WTC11 (cell line): Measurements from ENCODE around the gene SBNO2. TPM values are rescaled to one million over a fixed set of nuclear protein-coding genes. Genes with fewer than 3 reads are reported as not detected.
"Not testable (repeated sequence)": the region's sequence is repeated elsewhere in the genome, so short reads cannot be mapped to it uniquely, and the experiment has no call there.

Experiments
- ATAC-seq: fragments of 200-7000 bp; cut with Tn5 transposase; 2 replicates; pipeline ENCODE4 v1.10.0; 2021; ENCODE audit warnings: mild to moderate bottlenecking, moderate library complexity
- CTCF ChIA-PET: fragments of 300-600 bp; sonication (Branson Sonifier 250); formaldehyde crosslinking; loops from one replicate; lab custom pipeline; 2021; ENCODE audit warnings: antibody characterized with exemption; lab: Charles Lee
- POLR2A ChIA-PET: fragments of 350-600 bp; sonication (Branson Sonifier 250); formaldehyde crosslinking; loops from one replicate; lab custom pipeline; 2021; ENCODE audit warnings: antibody characterized with exemption; lab: Charles Lee
- DNase-seq: peaks from one replicate; pipeline ENCODE4 v3.0.0; 2021; ENCODE audit warnings: low spot score
- H3K27ac Mint-ChIP-seq: 2 replicates; pipeline ENCODE4 v1.8.0; 2021; ENCODE audit warnings: mixed read lengths
- H3K27me3 Mint-ChIP-seq: 2 replicates; pipeline ENCODE4 v1.8.0; 2021; ENCODE audit warnings: low read depth, mild to moderate bottlenecking, moderate library complexity, mixed read lengths
- H3K36me3 Mint-ChIP-seq: 2 replicates; pipeline ENCODE4 v1.8.0; 2021; ENCODE audit warnings: mixed read lengths
- H3K4me1 Mint-ChIP-seq: 2 replicates; pipeline ENCODE4 v1.8.0; 2022; ENCODE audit warnings: mixed read lengths
- H3K4me3 Mint-ChIP-seq: 2 replicates; pipeline ENCODE4 v1.8.0; 2021; ENCODE audit warnings: mild to moderate bottlenecking, moderate library complexity, mixed read lengths
- H3K9me3 Mint-ChIP-seq: 2 replicates; pipeline ENCODE4 v1.8.0; 2021; ENCODE audit warnings: mixed read lengths
- GTF2I ChIP-seq: fragments of 250-450 bp; sonication (Bioruptor Pico); conservative IDR thresholded peaks from 2 replicates; pipeline ENCODE4 v1.4.0; 2021; ENCODE audit warnings: mild to moderate bottlenecking
- JAZF1 ChIP-seq: fragments of 250-450 bp; sonication (Bioruptor Pico); IDR thresholded peaks from 2 replicates; pipeline ENCODE4 v1.9.0; 2021; ENCODE audit warnings: moderate library complexity, mild to moderate bottlenecking, inconsistent platforms
- KAT7 ChIP-seq: sonication (generic); formaldehyde crosslinking; IDR thresholded peaks from 2 replicates; pipeline ENCODE4 v1.8.1; 2023; ENCODE audit warnings: missing genetic modification reagents, mild to moderate bottlenecking, borderline replicate concordance
- MXD4 ChIP-seq: fragments of 250-450 bp; sonication (Bioruptor Pico); IDR thresholded peaks from 2 replicates; pipeline ENCODE4 v1.8.0; 2021; ENCODE audit warnings: mild to moderate bottlenecking, moderate library complexity, borderline replicate concordance
- NR2C2 ChIP-seq: sonication (generic); formaldehyde crosslinking; IDR thresholded peaks from 2 replicates; pipeline ENCODE4 v1.8.0; 2022; ENCODE audit warnings: mild to moderate bottlenecking, missing genetic modification reagents
- SOX15 ChIP-seq: fragments of 250-450 bp; sonication (Bioruptor Pico); IDR thresholded peaks from 2 replicates; pipeline ENCODE4 v1.9.0; 2021; ENCODE audit warnings: mild to moderate bottlenecking
- ZNF219 ChIP-seq: sonication (generic); formaldehyde crosslinking; IDR thresholded peaks from 2 replicates; pipeline ENCODE4 v1.8.0; 2023; ENCODE audit warnings: missing genetic modification reagents, mild to moderate bottlenecking, borderline replicate concordance
- total RNA-seq: library from RNA; stranded (reverse); gene quantifications from 3 replicates; pipeline ENCODE4 v1.2.3, GENCODE V29; 2021
- TF ChIP-seq, protein P1 (sequence below): sonication (generic); formaldehyde crosslinking; IDR thresholded peaks from 2 replicates; pipeline ENCODE4 v1.8.1; 2022; ENCODE audit warnings: low read depth, mild to moderate bottlenecking, moderate library complexity, missing genetic modification reagents, borderline replicate concordance
- TF ChIP-seq, protein P2 (sequence below): sonication (generic); formaldehyde crosslinking; IDR thresholded peaks from 2 replicates; pipeline ENCODE4 v1.8.0; 2022; ENCODE audit warnings: mild to moderate bottlenecking, missing genetic modification reagents
- TF ChIP-seq, protein P3 (sequence below): fragments of 250-450 bp; sonication (Bioruptor Pico); conservative IDR thresholded peaks from 2 replicates; pipeline ENCODE4 v1.9.0; 2021; ENCODE audit warnings: mild to moderate bottlenecking
- TF ChIP-seq, protein P4 (sequence below): fragments of 200-600 bp; IDR thresholded peaks from 2 replicates; pipeline ENCODE4 v1.8.0; 2022; ENCODE audit warnings: antibody characterized with exemption
- TF ChIP-seq, protein P5 (sequence below): sonication (generic); formaldehyde crosslinking; IDR thresholded peaks from 2 replicates; pipeline ENCODE4 v1.8.1; 2023; ENCODE audit warnings: mild to moderate bottlenecking, missing genetic modification reagents
- TF ChIP-seq, protein P6 (sequence below): sonication (generic); formaldehyde crosslinking; conservative IDR thresholded peaks from 2 replicates; pipeline ENCODE4 v1.8.1; 2022; ENCODE audit warnings: mild to moderate bottlenecking, missing genetic modification reagents

Gene SBNO2
- total RNA-seq, 1 experiment from 2014 or later, result 57.3 TPM

DNA sequence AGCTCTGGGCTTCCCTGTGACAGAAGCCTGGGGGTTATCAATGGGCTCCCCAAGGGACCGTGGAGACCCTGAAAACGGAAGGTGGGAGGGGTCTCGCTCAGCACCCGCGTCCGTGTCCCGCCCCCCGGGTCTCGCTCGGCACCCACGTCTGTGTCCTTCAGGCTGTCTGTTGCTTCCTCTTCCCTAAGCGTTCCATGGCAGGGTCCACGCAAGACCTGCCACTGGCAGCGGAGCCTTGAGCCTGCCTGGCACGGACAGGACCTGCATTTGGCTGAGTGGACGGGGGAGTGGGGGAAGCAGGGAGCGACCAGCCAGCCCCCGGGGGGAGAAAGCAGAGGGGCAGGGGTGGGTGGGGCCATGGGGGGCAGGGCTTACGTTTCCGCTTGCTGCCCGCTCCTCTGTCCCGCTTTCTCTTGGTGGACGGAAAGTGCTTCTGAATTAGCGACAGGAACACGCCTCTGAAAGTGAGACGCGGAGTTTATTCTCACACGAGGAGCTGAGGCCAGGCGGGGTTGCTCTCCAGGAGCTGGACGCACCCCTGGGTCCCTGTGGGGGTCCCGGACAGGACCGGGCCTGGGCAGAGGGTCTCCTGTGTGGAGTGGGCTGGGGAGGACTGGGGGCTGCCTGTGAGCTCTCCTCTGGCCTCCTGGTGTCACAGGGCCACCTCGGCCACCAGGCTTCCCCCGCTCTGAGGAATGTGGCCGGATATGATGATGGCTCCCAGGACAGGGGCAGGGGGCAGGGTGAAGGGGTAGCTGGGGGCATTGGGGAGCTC, 58.2 kb downstream of the SBNO2 start:
- H3K4me3 Mint-ChIP-seq, result no peak overlapping the region
- peaks cover 2% of the 10 kb centered on the region; the same call in 1 of the 2 replicates for H3K4me1 Mint-ChIP-seq
- no peaks in the 10 kb centered on the region for H3K27me3 Mint-ChIP-seq
- H3K36me3 Mint-ChIP-seq, result peaks cover under 1% of the 10 kb centered on the region
- DNase-seq (no peak), ATAC-seq (no peak)
- ChIA-PET POLR2A (no interaction called here), CTCF (no interaction called here)
- TF ChIP-seq, protein P1, sequence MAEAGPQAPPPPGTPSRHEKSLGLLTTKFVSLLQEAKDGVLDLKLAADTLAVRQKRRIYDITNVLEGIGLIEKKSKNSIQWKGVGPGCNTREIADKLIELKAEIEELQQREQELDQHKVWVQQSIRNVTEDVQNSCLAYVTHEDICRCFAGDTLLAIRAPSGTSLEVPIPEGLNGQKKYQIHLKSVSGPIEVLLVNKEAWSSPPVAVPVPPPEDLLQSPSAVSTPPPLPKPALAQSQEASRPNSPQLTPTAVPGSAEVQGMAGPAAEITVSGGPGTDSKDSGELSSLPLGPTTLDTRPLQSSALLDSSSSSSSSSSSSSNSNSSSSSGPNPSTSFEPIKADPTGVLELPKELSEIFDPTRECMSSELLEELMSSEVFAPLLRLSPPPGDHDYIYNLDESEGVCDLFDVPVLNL (CRISPR knock-in tag), result no peak
- H3K27ac Mint-ChIP-seq, result no peak overlapping the region
- H3K9me3 Mint-ChIP-seq, result no peaks in the 10 kb centered on the region

DNA sequence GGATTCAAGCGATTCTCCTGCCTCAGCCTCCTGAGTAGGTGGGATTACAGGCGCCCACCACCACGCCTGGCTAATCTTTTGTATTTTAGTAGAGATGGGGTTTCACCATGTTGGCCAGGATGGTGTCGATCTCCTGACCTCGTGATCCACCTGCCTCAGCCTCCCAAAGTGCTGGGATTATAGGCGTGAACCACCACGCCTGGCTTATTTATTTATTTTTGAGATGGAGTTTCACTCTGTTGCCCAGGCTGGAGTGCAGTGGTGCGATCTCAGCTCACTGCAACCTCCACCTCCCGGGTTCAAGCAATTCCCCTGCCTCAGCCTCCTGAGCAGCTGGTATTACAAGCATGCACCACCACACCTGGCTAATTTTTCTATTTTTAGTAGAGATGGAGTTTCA, 59.3 kb downstream of the SBNO2 start:
- H3K9me3 Mint-ChIP-seq, ATAC-seq, H3K36me3 Mint-ChIP-seq, H3K27me3 Mint-ChIP-seq, DNase-seq, H3K4me3 Mint-ChIP-seq, H3K27ac Mint-ChIP-seq, H3K4me1 Mint-ChIP-seq, POLR2A ChIA-PET: not testable (repeated sequence)
- CTCF ChIA-PET, result interaction anchor here (2.6 kb wide), 1 partner anchor 74 kb away, joined by 11 read pairs; the partner anchor contains the start of gene ABCA7

DNA sequence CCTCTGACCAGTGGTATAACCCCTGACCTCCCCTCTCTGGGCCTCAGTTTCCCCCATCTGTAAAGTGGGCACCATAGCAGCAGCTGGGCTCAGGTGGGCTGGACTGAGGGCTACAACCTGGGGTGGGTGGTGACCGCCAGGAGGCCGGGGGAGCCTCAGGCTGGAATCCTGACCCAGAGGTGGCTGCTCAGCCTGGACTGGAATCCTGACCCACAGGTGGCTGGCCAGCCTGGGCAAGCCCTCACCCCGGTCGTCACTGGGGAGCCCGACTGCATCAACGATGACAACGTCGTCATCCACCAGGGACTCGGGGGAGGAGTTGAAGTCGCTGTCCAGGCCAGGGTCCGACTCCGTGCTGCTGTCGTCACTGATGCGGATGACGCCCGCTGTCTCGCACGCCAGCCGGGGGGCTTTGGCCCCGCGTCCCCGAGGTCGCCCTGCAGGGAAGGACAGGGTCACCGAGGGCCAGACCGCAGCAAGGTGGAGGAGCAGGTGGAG, 60.0 kb downstream of the SBNO2 start:
- Mint-ChIP-seq H3K27ac (no peak overlapping the region), H3K36me3 (no peaks in the 10 kb centered on the region), H3K9me3 (no peaks in the 10 kb centered on the region), H3K27me3 (no peaks in the 10 kb centered on the region), H3K4me1 (peaks cover 2% of the 10 kb centered on the region; the same call in 1 of the 2 replicates), H3K4me3 (no peak overlapping the region)
- ChIA-PET POLR2A (interaction anchor here (1.0 to 1.1 kb wide), 2 partner anchors 124 to 155 kb away, joined by 3 to 4 read pairs; partner anchors contain the start of genes CBARP and CIRBP), CTCF (interaction anchor here (0.6 to 3.0 kb wide), 47 partner anchors 9 to 155 kb away, joined by 3 to 69 read pairs (median 8); partner anchors contain the start of genes ABCA7, ARHGAP45, ATP5F1D and CBARP)
- TF ChIP-seq KAT7 (CRISPR knock-in tag), result no peak
- TF ChIP-seq, protein P1 (CRISPR knock-in tag), result no peak
- TF ChIP-seq, protein P2, sequence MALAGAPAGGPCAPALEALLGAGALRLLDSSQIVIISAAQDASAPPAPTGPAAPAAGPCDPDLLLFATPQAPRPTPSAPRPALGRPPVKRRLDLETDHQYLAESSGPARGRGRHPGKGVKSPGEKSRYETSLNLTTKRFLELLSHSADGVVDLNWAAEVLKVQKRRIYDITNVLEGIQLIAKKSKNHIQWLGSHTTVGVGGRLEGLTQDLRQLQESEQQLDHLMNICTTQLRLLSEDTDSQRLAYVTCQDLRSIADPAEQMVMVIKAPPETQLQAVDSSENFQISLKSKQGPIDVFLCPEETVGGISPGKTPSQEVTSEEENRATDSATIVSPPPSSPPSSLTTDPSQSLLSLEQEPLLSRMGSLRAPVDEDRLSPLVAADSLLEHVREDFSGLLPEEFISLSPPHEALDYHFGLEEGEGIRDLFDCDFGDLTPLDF (CRISPR knock-in tag), result no peak
- no peak for TF ChIP-seq ZNF219 (CRISPR knock-in tag)
- TF ChIP-seq, protein P3, sequence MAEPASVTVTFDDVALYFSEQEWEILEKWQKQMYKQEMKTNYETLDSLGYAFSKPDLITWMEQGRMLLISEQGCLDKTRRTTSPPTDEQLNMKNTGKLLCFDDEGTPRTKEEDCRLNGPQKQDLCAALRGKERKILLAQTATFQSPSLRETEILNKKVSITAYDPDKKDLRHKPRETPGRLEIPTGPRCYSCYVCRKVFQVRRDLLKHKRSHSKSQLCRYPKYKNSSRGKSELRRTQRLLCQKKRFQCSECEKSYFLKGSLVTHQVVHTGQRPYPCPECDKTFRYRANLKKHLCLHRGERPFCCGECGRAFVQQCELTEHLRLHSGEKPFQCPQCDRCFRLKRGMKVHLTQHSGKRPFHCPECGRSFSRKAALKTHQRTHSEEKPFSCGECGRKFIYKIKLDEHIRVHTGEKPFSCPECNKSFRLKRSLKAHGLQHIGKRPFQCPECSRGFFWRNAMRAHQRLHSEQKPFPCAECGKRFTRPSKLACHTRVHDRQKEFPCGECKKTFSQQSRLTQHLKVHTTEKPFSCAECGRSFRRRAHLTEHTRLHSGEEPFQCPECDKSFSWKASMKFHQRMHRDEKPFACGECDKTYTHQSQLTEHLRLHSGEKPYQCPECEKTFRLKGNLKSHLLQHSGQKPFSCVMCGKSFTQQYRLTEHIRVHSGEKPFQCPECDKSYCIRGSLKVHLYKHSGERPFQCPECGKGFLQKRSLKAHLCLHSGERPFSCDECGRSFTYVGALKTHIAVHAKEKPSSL (CRISPR knock-in tag), result no peak
- TF ChIP-seq NR2C2, result no peak
- DNase-seq, result no peak
- ATAC-seq, result no peak

DNA sequence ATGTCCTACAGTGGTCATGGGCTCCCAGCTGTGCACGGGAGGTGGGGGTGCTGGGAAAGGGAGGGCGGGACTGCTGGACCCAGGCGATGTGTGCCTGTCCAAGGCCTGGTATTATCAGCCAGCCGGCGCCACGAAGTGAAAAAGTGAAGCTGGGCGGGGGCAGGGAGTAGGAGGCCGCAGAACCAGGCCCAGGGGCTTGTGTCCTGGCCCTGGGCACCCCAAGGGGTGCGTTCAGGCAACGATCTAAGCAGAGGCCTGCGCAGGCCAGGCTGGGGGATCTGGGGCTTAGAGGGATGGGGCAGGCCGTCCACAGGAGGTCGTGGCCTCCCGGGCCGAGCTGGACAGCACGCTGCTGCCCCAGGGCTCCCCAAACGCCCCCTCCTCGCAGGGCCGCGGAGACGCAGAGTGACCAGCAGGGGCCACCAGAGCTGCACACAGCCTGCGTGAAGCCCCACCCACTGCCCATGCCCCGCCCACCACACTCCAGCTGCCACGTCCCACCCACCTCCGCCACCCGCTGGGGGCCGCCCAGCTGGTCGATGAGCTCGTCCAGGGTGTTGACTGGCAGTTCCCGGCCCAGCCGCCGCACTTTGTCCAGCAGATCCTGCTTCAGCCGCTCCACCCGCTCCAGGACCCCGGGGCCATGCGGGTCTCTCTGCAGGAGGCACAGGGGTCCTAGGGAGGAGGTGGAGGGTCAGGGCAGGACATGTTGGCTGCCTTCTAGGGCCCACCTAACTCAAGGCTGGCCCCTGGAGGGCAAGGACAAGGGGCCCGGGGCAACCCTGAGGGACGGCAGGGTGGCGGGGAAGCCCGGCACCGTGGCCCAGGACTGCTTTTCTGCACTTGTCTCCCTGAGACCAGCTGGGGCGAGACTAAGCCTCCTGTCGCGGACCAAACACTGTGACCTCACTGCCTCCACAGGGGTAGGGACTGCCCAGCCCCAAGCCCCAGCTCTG, 60.8 kb downstream of the SBNO2 start:
- ATAC-seq, result peak; percentile 81
- CTCF ChIA-PET, result interaction anchor here (0.6 to 3.0 kb wide), 53 partner anchors 9 to 156 kb away, joined by 3 to 69 read pairs (median 6); partner anchors contain the start of genes ABCA7, ARHGAP45, ATP5F1D and CBARP
- H3K36me3 Mint-ChIP-seq, result no peaks in the 10 kb centered on the region
- TF ChIP-seq, protein P4, sequence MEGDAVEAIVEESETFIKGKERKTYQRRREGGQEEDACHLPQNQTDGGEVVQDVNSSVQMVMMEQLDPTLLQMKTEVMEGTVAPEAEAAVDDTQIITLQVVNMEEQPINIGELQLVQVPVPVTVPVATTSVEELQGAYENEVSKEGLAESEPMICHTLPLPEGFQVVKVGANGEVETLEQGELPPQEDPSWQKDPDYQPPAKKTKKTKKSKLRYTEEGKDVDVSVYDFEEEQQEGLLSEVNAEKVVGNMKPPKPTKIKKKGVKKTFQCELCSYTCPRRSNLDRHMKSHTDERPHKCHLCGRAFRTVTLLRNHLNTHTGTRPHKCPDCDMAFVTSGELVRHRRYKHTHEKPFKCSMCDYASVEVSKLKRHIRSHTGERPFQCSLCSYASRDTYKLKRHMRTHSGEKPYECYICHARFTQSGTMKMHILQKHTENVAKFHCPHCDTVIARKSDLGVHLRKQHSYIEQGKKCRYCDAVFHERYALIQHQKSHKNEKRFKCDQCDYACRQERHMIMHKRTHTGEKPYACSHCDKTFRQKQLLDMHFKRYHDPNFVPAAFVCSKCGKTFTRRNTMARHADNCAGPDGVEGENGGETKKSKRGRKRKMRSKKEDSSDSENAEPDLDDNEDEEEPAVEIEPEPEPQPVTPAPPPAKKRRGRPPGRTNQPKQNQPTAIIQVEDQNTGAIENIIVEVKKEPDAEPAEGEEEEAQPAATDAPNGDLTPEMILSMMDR, result peak; percentile 74
- TF ChIP-seq GTF2I (CRISPR knock-in tag) (no peak), SOX15 (no peak), MXD4 (CRISPR knock-in tag) (no peak), JAZF1 (CRISPR knock-in tag) (no peak)
- TF ChIP-seq, protein P5, sequence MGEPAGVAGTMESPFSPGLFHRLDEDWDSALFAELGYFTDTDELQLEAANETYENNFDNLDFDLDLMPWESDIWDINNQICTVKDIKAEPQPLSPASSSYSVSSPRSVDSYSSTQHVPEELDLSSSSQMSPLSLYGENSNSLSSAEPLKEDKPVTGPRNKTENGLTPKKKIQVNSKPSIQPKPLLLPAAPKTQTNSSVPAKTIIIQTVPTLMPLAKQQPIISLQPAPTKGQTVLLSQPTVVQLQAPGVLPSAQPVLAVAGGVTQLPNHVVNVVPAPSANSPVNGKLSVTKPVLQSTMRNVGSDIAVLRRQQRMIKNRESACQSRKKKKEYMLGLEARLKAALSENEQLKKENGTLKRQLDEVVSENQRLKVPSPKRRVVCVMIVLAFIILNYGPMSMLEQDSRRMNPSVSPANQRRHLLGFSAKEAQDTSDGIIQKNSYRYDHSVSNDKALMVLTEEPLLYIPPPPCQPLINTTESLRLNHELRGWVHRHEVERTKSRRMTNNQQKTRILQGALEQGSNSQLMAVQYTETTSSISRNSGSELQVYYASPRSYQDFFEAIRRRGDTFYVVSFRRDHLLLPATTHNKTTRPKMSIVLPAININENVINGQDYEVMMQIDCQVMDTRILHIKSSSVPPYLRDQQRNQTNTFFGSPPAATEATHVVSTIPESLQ (CRISPR knock-in tag), result no peak
- TF ChIP-seq, protein P6, sequence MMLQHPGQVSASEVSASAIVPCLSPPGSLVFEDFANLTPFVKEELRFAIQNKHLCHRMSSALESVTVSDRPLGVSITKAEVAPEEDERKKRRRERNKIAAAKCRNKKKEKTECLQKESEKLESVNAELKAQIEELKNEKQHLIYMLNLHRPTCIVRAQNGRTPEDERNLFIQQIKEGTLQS (CRISPR knock-in tag), result no peak

More for the DNA sequence above, 60.8 kb downstream of the SBNO2 start:
- Mint-ChIP-seq H3K27me3 (no peaks in the 10 kb centered on the region), H3K9me3 (no peaks in the 10 kb centered on the region), H3K4me3 (no peak overlapping the region), H3K27ac (no peak overlapping the region; the same call in 1 of the 2 replicates), H3K4me1 (peaks cover 2% of the 10 kb centered on the region; the same call in 1 of the 2 replicates)
- DNase-seq, result peak; percentile 98
- POLR2A ChIA-PET, result interaction anchor here (0.8 to 1.1 kb wide), 4 partner anchors 10 to 156 kb away, joined by 3 to 4 read pairs (median 4); partner anchors contain the start of genes CBARP and CIRBP
